ENCODE results near the gene VMO1. TPM values are rescaled to one million over a fixed set of nuclear protein-coding genes. Genes with fewer than 3 reads are reported as not detected.
"Not testable (repeated sequence)": the region's sequence is repeated elsewhere in the genome, so short reads cannot be mapped to it uniquely, and the experiment has no call there.

Gene VMO1
- polyA plus RNA-seq (ENCODE audit: insufficient read length in 4 of 4) = 1 to 10 TPM in 1 of 4 donors, under 1 TPM in 3; 0.41 to 1.2 (median 0.59) TPM

DNA sequence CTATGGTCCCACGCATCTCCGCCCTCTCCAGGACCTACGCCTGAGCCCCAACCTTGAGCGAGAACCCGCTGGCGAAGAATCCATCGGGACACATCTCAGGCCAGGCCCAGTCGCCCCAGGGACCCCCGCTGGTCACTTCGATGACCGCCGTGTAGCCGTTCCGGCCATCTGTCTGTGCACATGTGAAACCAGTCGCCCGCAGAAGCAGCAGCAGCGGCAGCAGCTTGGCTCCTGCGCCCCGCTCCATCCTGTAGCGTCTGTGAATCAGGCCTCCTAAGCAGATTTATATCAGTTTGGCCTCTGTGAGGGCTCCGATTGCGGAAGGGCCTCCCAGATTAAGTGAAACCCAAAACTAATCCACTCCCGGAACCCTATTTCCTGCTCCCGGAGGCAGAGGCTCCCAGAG, at the start of gene VMO1:
TSS of gene VMO1 (minus strand) at position 259 of the 406 bp plus-strand sequence. CDS start at position 247, 12 bp downstream.
- DNase-seq (ENCODE audit: low read depth in 4 of 4, low spot score in 3 of 4) = no peak

- DNase-seq (ENCODE audit: low read depth in 4 of 4, low spot score in 3 of 4) = no peak
Measured at GRCh38 chr17:4834681-4835020, 48.5 kb upstream of the VMO1 start.

- DNase-seq (ENCODE audit: low read depth in 4 of 4, low spot score in 3 of 4) = peak; percentile 44 to 68 (median 46)
Measured at GRCh38 chr17:4833941-4834680, 47.9 kb upstream of the VMO1 start.

DNA sequence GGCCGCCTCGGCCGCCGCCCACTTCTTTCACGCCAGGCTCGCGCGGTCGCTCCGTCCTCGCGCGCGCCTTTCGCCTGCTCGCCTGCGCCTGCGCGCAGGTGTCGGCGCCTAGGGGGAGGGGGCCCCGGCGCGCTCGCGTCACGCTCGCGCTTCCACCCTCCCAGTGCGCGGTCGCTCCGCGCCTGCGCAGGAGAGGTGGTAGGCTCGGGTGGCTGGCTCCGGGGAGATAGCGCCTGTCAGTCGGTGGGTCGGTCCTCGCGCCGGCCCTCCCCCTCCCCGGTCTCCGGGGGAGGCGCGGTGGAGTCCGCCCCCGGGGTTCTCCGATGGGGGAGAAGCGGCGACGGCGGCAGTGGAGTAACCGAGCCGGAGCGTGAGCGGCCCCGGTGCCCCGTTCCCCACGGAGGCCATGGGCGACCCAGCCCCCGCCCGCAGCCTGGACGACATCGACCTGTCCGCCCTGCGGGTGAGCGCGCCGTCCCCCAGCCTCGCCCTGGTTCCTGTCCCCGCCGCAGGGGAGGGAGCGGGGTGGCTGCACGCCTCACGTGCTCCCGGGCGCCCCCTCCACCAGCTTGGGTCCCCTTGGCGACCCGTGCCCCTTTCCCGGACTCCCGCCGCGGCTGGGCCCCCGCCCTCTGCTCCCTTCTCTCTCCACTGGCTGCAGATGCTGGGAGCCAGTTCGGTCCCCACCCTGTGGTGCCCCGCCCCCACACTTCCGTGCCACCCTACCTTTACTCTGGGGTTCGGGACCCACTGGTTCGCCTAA, 47.2 kb upstream of the VMO1 start, which contains the start of gene MINK1:
TSS of gene MINK1 (plus strand) at position 163 of the 763 bp plus-strand sequence. CDS start at position 407, 244 bp downstream.
- DNase-seq (ENCODE audit: low read depth in 4 of 4, low spot score in 3 of 4) = peak; percentile 89 to 93 (median 91)

GRCh38 chr17:4832829-4833177, 46.6 kb upstream of the VMO1 start:
- not testable (repeated sequence) for DNase-seq (ENCODE audit: low read depth in 4 of 4, low spot score in 3 of 4)

GRCh38 chr17:4827399-4827798, 41.2 kb upstream of the VMO1 start:
- no peak for DNase-seq (ENCODE audit: low read depth in 4 of 4, low spot score in 3 of 4)

- no peak for DNase-seq (ENCODE audit: low read depth in 4 of 4, low spot score in 3 of 4)
Measured at GRCh38 chr17:4823373-4824089, 37.4 kb upstream of the VMO1 start.

DNA sequence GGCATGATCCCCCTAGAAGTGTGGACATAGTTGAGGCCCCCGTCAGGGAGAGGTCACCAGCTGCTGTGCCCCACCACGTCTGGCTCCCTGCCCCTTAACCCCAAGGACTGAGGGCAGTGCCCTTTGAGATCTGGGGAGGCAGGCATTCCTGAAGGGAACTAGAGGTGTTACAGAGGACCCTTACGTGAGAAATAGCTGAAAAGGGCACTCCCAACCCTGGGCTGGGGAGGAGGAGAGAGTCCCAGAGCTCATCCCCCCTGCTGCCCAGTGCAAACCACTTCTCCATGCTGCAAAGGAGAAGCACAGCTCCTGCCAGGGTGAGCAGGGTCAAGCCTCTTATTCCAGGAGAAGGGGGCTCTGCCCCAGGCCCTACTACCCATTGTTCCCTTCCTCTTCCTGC, 36.7 kb upstream of the VMO1 start:
- DNase-seq (ENCODE audit: low read depth in 4 of 4, low spot score in 3 of 4) = no peak

DNA sequence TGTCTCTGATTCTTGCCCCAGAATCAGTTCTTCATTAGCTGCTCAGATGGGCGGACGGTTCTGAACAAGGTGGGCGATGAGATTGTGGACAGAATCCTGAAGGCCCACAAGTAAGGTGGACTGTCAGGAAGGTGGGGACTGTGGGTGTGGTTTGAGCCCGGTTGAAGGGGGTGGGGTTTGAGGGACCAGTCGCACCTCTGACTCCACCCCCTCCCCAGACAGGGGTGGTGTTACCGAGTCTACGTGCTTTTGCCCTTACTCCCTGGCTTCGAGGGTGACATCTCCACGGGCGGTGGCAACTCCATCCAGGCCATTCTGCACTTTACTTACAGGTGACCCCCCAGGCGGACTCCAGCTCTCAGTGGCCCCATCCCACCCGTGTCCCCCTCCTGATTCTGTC, 32.1 kb upstream of the VMO1 start:
- DNase-seq (ENCODE audit: low read depth in 4 of 4, low spot score in 3 of 4) = no peak

GRCh38 chr17:4816826-4817225, 30.7 kb upstream of the VMO1 start:
- DNase-seq (ENCODE audit: low read depth in 4 of 4, low spot score in 3 of 4) = no peak

DNA sequence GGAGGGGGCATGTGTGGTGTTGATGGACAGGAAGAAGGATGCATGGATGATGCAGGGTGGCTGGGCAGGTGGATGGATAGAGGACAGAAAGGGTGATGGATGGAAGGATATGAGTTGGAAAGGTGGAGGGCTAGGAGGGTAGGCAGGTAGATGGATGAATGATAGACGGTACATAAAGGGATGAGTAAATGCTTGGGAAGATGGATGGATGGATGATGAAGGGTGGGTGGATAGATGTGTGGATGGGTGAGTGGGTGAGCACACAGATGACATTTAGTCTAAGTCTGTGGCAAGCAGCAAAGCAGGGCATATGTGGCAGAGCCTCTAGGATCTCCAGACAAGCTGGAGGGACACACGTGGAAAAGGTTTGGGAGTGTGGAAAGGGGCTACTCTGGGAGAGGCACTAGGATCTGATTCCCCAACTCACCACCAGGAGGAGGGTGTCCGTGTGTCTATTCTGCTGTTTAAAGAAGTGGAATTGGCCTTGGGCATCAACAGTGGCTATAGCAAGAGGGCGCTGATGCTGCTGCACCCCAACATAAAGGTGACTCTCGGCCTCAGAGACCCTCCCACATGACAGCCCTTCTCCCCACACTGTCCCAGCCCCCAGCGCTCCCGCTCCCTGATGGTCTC, 29.0 kb upstream of the VMO1 start:
- no peak for DNase-seq (ENCODE audit: low read depth in 4 of 4, low spot score in 3 of 4)

DNA sequence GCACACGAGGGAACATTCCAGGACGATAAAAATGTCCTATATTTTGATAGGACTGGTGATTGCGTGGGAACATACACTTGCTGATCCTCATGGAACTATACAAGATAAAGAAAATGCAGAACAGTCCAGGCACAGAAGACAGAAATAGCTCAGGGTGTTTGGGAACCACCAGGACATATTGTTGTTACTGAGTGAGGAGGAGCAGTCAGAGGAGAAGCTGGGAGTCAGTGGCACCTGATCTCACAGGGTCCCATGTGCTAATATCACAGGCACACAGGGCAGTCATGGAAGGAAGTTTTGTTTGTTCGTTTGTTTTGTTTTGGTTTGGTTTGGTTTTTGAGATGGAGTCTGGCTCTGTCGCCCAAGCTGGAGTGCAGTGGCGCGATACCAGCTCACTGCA, 26.5 kb upstream of the VMO1 start:
- DNase-seq (ENCODE audit: low read depth in 4 of 4, low spot score in 3 of 4) = no peak

- DNase-seq (ENCODE audit: low read depth in 4 of 4, low spot score in 3 of 4) = no peak
Measured at GRCh38 chr17:4811471-4811870, 25.3 kb upstream of the VMO1 start.

DNA sequence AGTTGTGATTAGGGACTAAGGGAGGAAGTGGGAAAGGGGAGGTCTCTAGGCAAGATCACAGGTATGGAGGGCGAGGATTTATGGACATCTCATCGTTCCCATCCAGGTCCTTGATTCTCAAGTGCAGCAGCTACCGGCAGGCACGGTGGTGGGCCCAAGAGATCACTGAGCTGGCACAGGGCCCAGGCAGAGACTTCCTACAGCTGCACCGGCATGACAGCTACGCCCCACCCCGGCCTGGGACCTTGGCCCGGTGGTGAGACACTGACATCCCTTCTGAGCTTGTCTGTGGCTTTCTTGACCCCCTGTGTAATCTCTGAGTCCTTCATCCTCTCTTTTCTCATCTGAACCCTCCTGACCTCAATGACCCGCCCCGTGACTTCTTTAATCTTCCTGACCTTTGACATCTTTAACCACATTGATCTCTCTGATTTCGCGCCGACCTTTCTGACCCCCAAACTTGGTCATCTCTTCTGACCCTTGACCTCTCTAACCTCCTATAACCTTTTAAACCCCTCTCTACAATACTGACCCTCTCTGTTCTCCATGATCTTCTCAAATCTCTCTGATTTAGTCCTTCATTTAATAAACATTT, 24.6 kb upstream of the VMO1 start:
- no peak for DNase-seq (ENCODE audit: low read depth in 4 of 4, low spot score in 3 of 4)

GRCh38 chr17:4808378-4808767, 22.2 kb upstream of the VMO1 start:
- no peak for DNase-seq (ENCODE audit: low read depth in 4 of 4, low spot score in 3 of 4)

GRCh38 chr17:4807605-4808377, 21.6 kb upstream of the VMO1 start:
- no peak for DNase-seq (ENCODE audit: low read depth in 4 of 4, low spot score in 3 of 4)

DNA sequence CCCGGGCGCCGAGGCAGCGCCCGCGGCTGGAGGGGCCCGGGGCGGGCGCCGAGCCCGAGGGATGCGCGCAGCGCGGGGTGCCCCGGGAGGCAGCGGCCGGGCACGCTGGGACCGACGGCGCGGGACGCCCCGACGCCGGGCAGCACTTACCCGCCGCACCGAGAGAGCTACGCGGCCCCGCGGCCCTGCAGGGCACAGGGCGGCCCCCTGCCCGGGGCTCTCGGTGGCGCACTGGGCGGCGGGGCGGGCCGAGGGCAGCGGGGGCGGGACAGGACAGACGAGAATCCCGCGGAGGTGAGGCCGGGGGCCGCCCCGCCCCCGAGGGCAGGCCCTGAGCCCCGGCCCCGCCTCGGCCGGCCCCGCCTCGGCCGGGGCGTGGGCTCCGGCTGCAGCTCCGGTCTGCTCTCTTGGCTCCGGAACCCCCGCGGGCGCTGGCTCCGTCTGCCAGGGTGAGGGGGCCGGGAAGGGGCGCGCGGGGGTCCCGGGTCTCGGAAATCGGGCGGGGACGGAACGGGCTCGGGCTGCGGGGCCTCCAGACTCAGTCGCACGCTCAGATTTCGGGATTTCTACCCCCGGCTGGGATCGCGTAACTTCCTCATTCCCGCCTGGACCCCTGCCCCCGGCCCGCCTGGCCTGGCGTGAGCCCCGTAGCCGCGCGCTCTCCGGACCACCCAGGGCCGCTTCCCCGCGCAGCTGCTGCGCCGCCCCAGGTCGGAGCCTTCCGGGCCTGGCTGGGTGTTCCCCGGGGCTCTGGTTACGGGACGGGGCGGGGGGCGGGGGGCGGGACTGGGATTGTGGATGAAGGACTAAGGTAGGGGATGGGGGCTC, 20.8 kb upstream of the VMO1 start, which contains the start of gene PLD2:
TSS of gene PLD2 (plus strand) at position 376 of the 828 bp plus-strand sequence. CDS start 621 bp downstream, outside the sequence.
- DNase-seq (ENCODE audit: low read depth in 4 of 4, low spot score in 3 of 4) = peak in 3 of 4 donors; percentile 64 to 74 (median 73)

- DNase-seq (ENCODE audit: low read depth in 4 of 4, low spot score in 3 of 4) = no peak
Measured at GRCh38 chr17:4806456-4806776, 20.3 kb upstream of the VMO1 start.

DNA sequence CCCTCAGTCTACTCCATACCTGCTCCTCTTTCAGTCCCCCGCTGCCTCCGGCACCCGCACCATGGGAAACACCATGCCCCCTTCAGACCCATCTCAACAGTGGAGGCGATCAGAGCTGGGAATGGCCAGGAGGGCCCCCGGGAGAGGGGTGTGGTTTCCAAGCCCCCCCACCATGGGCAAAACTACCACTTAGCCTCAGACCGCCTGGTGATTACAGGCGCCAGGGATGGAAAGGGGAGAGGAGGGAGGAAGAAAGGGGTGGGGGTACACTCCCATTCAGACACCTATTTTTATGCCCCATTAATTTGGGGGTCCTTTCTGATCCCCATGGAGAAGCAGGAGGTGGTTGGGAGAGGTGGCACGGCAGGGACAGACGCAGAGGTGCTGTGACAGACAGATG, 16.1 kb upstream of the VMO1 start, which contains the start of gene C17orf114:
TSS of gene C17orf114 (minus strand) at position 101 of the 400 bp plus-strand sequence.
- DNase-seq (ENCODE audit: low read depth in 4 of 4, low spot score in 3 of 4) = no peak
